DND-41 (cell line): ENCODE results near the gene BCL2L1.

ENCODE experiments used
- EZH2 ChIP-seq: IDR thresholded peaks from 3 replicates; pipeline ENCODE4 v1.6.1; 2012; ENCODE audit warnings: borderline replicate concordance, low read depth, mild to moderate bottlenecking, moderate library complexity, low read length, inconsistent platforms; ENCODE audit not compliant: severe bottlenecking
- TF ChIP-seq, protein P1 (sequence below): IDR thresholded peaks from 2 replicates; pipeline ENCODE4 v1.5.1; 2012; ENCODE audit warnings: borderline replicate concordance, low read length, moderate library complexity, mild to moderate bottlenecking; ENCODE audit not compliant: poor library complexity, severe bottlenecking; ENCODE audit errors: extremely low read depth

- TF ChIP-seq, protein P1, sequence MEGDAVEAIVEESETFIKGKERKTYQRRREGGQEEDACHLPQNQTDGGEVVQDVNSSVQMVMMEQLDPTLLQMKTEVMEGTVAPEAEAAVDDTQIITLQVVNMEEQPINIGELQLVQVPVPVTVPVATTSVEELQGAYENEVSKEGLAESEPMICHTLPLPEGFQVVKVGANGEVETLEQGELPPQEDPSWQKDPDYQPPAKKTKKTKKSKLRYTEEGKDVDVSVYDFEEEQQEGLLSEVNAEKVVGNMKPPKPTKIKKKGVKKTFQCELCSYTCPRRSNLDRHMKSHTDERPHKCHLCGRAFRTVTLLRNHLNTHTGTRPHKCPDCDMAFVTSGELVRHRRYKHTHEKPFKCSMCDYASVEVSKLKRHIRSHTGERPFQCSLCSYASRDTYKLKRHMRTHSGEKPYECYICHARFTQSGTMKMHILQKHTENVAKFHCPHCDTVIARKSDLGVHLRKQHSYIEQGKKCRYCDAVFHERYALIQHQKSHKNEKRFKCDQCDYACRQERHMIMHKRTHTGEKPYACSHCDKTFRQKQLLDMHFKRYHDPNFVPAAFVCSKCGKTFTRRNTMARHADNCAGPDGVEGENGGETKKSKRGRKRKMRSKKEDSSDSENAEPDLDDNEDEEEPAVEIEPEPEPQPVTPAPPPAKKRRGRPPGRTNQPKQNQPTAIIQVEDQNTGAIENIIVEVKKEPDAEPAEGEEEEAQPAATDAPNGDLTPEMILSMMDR: no peak
- TF ChIP-seq EZH2: no peak
These were observed 59.2 kb downstream of the BCL2L1 start for GRCh38 chr20:31663524-31663837.
